ENCODE measurements around the gene PALB2.

- TF ChIP-seq CTCF (IDR thresholded peaks at IDR 0.05) (no peak), POLR2A (IDR thresholded peaks at IDR 0.05) (no peak)
Observed at GRCh38 chr16:23689442-23690187, 48.5 kb upstream of the PALB2 start.
